GM06990 (cell line): Measurements from ENCODE around the gene DEK.
A peak's percentile ranks its signal among the peaks of the same experiment; 100 is the strongest.

Experiments used
- DNase-seq: peaks from one replicate; pipeline ENCODE4 v3.0.0-alpha.2; 2011; ENCODE audit not compliant: insufficient read length; ENCODE audit errors: extremely low read depth
- H3K27me3 ChIP-seq: replicated peaks from 2 replicates; pipeline ENCODE4 v1.6.0; 2011; ENCODE audit warnings: low read length; ENCODE audit not compliant: control insufficient read depth, insufficient read depth
- H3K36me3 ChIP-seq: 2 replicates; pipeline ENCODE4 v1.5.1; 2011; ENCODE audit warnings: low read length; ENCODE audit not compliant: control insufficient read depth, insufficient read depth
- H3K4me3 ChIP-seq: replicated peaks from 2 replicates; pipeline ENCODE4 v1.5.1; 2011; ENCODE audit warnings: low read depth, mild to moderate bottlenecking, control low read depth, low read length
- TF ChIP-seq, protein P1 (sequence below): IDR thresholded peaks from 2 replicates; pipeline ENCODE4 v1.5.1; 2011; ENCODE audit warnings: low read length, control low read depth, mild to moderate bottlenecking, inconsistent platforms; ENCODE audit not compliant: insufficient read depth, poor library complexity, severe bottlenecking

DEK gene

GRCh38 chr6:18269253-18269652, 4.9 kb upstream of the DEK start:
- Histone ChIP-seq H3K36me3 (no peaks in the 10 kb centered on the region), H3K27me3 (no peaks in the 10 kb centered on the region), H3K4me3 (no peak overlapping the region)
- TF ChIP-seq, protein P1, sequence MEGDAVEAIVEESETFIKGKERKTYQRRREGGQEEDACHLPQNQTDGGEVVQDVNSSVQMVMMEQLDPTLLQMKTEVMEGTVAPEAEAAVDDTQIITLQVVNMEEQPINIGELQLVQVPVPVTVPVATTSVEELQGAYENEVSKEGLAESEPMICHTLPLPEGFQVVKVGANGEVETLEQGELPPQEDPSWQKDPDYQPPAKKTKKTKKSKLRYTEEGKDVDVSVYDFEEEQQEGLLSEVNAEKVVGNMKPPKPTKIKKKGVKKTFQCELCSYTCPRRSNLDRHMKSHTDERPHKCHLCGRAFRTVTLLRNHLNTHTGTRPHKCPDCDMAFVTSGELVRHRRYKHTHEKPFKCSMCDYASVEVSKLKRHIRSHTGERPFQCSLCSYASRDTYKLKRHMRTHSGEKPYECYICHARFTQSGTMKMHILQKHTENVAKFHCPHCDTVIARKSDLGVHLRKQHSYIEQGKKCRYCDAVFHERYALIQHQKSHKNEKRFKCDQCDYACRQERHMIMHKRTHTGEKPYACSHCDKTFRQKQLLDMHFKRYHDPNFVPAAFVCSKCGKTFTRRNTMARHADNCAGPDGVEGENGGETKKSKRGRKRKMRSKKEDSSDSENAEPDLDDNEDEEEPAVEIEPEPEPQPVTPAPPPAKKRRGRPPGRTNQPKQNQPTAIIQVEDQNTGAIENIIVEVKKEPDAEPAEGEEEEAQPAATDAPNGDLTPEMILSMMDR = no peak
- no peak for DNase-seq

- H3K36me3 ChIP-seq = no peaks in the 10 kb centered on the region
- TF ChIP-seq, protein P1 = no peak
- DNase-seq = no peak
These were observed 3.7 kb upstream of the DEK start for GRCh38 chr6:18268066-18268465.

GRCh38 chr6:18266523-18266912, 2.2 kb upstream of the DEK start:
- TF ChIP-seq, protein P1 = no peak
- no peak for DNase-seq
- H3K36me3 ChIP-seq = 0 out of 2 replicates have a peak, but pooled peaks cover 1% of the 10 kb centered on the region
- no peak overlapping the region for H3K4me3 ChIP-seq
- H3K27me3 ChIP-seq = no peaks in the 10 kb centered on the region

More at GRCh38 chr6:18268066-18268465, 3.7 kb upstream of the DEK start:
- Histone ChIP-seq H3K4me3 (no peak overlapping the region), H3K27me3 (no peaks in the 10 kb centered on the region)

DNA sequence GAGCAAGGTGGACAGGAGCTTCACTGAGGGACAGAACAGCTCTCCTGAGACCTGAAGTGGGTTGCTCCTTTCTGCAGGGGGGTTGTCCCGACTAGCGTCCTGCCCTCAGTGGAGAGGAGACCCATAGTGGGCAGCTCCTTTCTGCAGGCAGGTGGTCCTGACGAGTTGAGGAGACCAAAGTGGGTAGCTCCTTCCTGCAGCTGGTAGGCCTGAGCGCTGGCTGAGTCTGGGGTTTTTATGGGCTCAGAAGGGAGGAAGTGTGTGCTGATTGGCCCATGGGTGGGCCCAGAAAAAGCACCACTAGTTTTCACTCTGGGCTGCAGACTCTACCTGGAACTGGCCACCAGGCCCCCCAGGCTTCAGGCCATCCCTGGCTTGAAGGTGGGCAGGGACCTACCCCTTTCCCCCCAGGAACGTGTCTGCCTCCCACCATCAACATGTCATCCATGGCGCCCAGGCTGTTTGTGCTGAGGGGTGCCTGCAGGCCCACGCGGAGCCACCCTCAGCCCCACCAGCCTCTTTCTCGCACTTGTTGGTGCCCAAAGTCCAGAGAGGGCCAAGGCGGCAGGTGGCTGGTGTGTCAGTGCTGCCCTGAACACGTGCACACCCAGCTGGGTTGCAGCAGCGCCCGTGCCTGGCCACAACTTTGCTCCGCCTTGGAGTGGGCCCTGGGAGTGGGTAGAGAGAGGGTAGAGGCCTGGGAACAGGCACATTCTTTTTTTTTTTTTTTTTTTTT, 1.6 kb upstream of the DEK start:
- TF ChIP-seq, protein P1 = no peak
- no peaks in the 10 kb centered on the region for H3K27me3 ChIP-seq
- no peak for DNase-seq
- no peak overlapping the region for H3K4me3 ChIP-seq
- H3K36me3 ChIP-seq = 0 out of 2 replicates have a peak, but pooled peaks cover 1% of the 10 kb centered on the region

- TF ChIP-seq, protein P1 = no peak
- Histone ChIP-seq H3K27me3 (no peaks in the 10 kb centered on the region), H3K36me3 (0 out of 2 replicates have a peak, but pooled peaks cover 1% of the 10 kb centered on the region), H3K4me3 (peak overlapping the region; percentile 71)
- no peak for DNase-seq
These were observed 620 bp upstream of the DEK start for GRCh38 chr6:18264923-18265377.
